K562 (cell line): ENCODE measurements around the gene RSRP1. TPM values are rescaled to one million over a fixed set of nuclear protein-coding genes. Genes with fewer than 3 reads are reported as not detected.
A peak's percentile ranks its signal among the peaks of the same experiment; 100 is the strongest.

Source experiments
- ATF3 ChIP-seq, 2 experiments: fragments of 450-650 bp in 1 of 2; sonication (generic) in 1 of 2; formaldehyde crosslinking in 1 of 2; IDR thresholded peaks in 1 of 2; conservative IDR thresholded peaks in 1 of 2; 2 replicates each; pipeline versions ENCODE4 v1.6.1 to v1.8.1; 2016 to 2023; ENCODE audit warnings: mild to moderate bottlenecking in 2 of 2, moderate library complexity in 2 of 2, inconsistent platforms in 1 of 2, missing genetic modification reagents in 1 of 2
- CEBPZ ChIP-seq: fragments of 150-350 bp; IDR thresholded peaks from 2 replicates; pipeline ENCODE4 v1.6.1; 2014; ENCODE audit warnings: low read depth, mild to moderate bottlenecking, low read length, borderline replicate concordance
- JUND ChIP-seq, 2 experiments: IDR thresholded peaks; 2 replicates in 1 of 2; 3 replicates in 1 of 2; pipeline ENCODE4 v1.6.1; 2011; ENCODE audit warnings: borderline replicate concordance in 2 of 2, low read depth in 2 of 2, low read length in 2 of 2, improper control_type of control experiment in 1 of 2, missing biosample characterization in 1 of 2, missing genetic modification characterization in 1 of 2, missing genetic modification reagents in 1 of 2
- KDM1A ChIP-seq, 2 experiments: fragments of 450-650 bp; IDR thresholded peaks; 2 replicates each; pipeline ENCODE4 v1.6.1; 2016; ENCODE audit warnings: mild to moderate bottlenecking in 2 of 2
- MCM2 ChIP-seq: fragments of 450-650 bp; IDR thresholded peaks from 2 replicates; pipeline ENCODE4 v1.6.1; 2017; ENCODE audit warnings: low read depth, mild to moderate bottlenecking
- MYBL2 ChIP-seq, 2 experiments: fragments of 450-650 bp in 1 of 2; sonication (generic) in 1 of 2; formaldehyde crosslinking in 1 of 2; IDR thresholded peaks; 2 replicates each; pipeline versions ENCODE4 v1.6.1 to v1.8.1; 2017 to 2022; ENCODE audit warnings: borderline replicate concordance in 1 of 2, inconsistent platforms in 1 of 2, low read depth in 1 of 2, mild to moderate bottlenecking in 1 of 2, missing genetic modification reagents in 1 of 2, moderate library complexity in 1 of 2
- NR2C1 ChIP-seq, 2 experiments: fragments of 450-650 bp; IDR thresholded peaks; 2 replicates each; pipeline ENCODE4 v1.6.1; 2017; ENCODE audit warnings: mild to moderate bottlenecking in 2 of 2, antibody characterized with exemption in 1 of 2, inconsistent platforms in 1 of 2, missing compliant biosample characterization in 1 of 2, missing genetic modification characterization in 1 of 2
- SPI1 ChIP-seq: IDR thresholded peaks from 2 replicates; pipeline ENCODE4 v1.6.1; 2011; ENCODE audit warnings: low read depth, low read length, control low read depth, borderline replicate concordance
- ZNF133 ChIP-seq: fragments of 250-450 bp; sonication (Bioruptor Pico); IDR thresholded peaks from 2 replicates; pipeline ENCODE4 v1.4.0; 2020; ENCODE audit warnings: mild to moderate bottlenecking
- ZNF143 ChIP-seq: sonication (generic); formaldehyde crosslinking; IDR thresholded peaks from 2 replicates; pipeline ENCODE4 v1.9.0; 2022; ENCODE audit warnings: mild to moderate bottlenecking, missing genetic modification reagents
- ZNF282 ChIP-seq: sonication (generic); formaldehyde crosslinking; IDR thresholded peaks from 2 replicates; pipeline ENCODE4 v1.8.1; 2023; ENCODE audit warnings: missing genetic modification reagents
- ZNF778 ChIP-seq: fragments of 450-650 bp; formaldehyde crosslinking; IDR thresholded peaks from 2 replicates; pipeline ENCODE4 v1.4.0; 2020; ENCODE audit warnings: mild to moderate bottlenecking, moderate library complexity
- polyA plus RNA-seq, 8 experiments: library from polyadenylated mRNA; depleted of rRNA in 4 of 8; stranded (reverse) in 5 of 8; unstranded in 3 of 8; fragments of >200 nt; fragmentation: Nextera tagmentation in 2 of 8; fragmentation: Illumina TruSeq in 1 of 8; extraction: Ambion mirVana in 2 of 8; extraction: Trizol in 1 of 8; gene quantifications; 2 replicates each; pipeline versions ENCODE4 v1.2.1 to v1.2.3, GENCODE V29; 2011 to 2014; ENCODE audit warnings: inconsistent platforms in 1 of 8, missing spikeins in 1 of 8
- total RNA-seq, 7 experiments: library from RNA; depleted of rRNA in 6 of 7; stranded (reverse); fragments of >200 nt in 6 of 7; fragmentation: Illumina TruSeq in 2 of 7; extraction: Trizol in 2 of 7; gene quantifications; 2 replicates each; pipeline versions ENCODE4 v1.2.1 to v1.2.3, GENCODE V29; 2011 to 2021; ENCODE audit warnings: low replicate concordance in 1 of 7
- TF ChIP-seq, protein P1 (sequence below): fragments of 450-650 bp; formaldehyde crosslinking; IDR thresholded peaks from 2 replicates; pipeline ENCODE4 v1.4.0; 2020; ENCODE audit warnings: mild to moderate bottlenecking, moderate library complexity

Gene RSRP1
- total and polyA plus RNA-seq, 9 of the 15 experiments (the other 6 are each of a cell fraction or from before 2014, with no cell fraction given) = 27.2 to 283 (median 146) TPM

- no peak for TF ChIP-seq CEBPZ
- TF ChIP-seq SPI1 = no peak
- no peak for TF ChIP-seq NR2C1 (IDR thresholded peaks at IDR 0.05)
- TF ChIP-seq NR2C1 (tag; IDR thresholded peaks at IDR 0.05) = 0 out of 2 replicates have a peak, but pooled peaks have one; percentile 13
- no peak for TF ChIP-seq ZNF143 (CRISPR knock-in tag)
- no peak for TF ChIP-seq ZNF133 (CRISPR knock-in tag)
- 0 out of 2 replicates have a peak, but pooled peaks have one; percentile 16 for TF ChIP-seq JUND (IDR thresholded peaks at IDR 0.05; ENCODE audit: borderline replicate concordance, low read depth, low read length)
- TF ChIP-seq JUND (tag; IDR thresholded peaks at IDR 0.05; ENCODE audit: borderline replicate concordance, low read depth, low read length) = no peak
- peak; percentile 60 to 73; a peak in 2 of 4 replicates for TF ChIP-seq KDM1A (IDR thresholded peaks at IDR 0.05)
- no peak for TF ChIP-seq MYBL2 (IDR thresholded peaks at IDR 0.05; ENCODE audit: low read depth)
- TF ChIP-seq MYBL2 (CRISPR knock-in tag; IDR thresholded peaks at IDR 0.05; ENCODE audit: borderline replicate concordance) = no peak
- no peak for TF ChIP-seq MCM2
- TF ChIP-seq, protein P1, sequence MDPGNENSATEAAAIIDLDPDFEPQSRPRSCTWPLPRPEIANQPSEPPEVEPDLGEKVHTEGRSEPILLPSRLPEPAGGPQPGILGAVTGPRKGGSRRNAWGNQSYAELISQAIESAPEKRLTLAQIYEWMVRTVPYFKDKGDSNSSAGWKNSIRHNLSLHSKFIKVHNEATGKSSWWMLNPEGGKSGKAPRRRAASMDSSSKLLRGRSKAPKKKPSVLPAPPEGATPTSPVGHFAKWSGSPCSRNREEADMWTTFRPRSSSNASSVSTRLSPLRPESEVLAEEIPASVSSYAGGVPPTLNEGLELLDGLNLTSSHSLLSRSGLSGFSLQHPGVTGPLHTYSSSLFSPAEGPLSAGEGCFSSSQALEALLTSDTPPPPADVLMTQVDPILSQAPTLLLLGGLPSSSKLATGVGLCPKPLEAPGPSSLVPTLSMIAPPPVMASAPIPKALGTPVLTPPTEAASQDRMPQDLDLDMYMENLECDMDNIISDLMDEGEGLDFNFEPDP = no peak
- TF ChIP-seq ZNF282 (CRISPR knock-in tag) = no peak
- TF ChIP-seq ATF3 (IDR thresholded peaks at IDR 0.05) = peak; percentile 36; the same call in 1 of the 2 replicates
- TF ChIP-seq ATF3 (CRISPR knock-in tag; conservative IDR thresholded peaks at IDR 0.05) = no peak
- no peak for TF ChIP-seq ZNF778
Measured at GRCh38 chr1:25219661-25220251, 27.5 kb downstream of the RSRP1 start (continued).
